LNCaP clone FGC (cell line): ENCODE measurements around the gene EMILIN2.

Source experiments
- DNase-seq: peaks from one replicate; pipeline ENCODE4 v3.0.0-alpha.2; 2011; ENCODE audit warnings: low read depth
- H3K4me3 ChIP-seq: 2 replicates; pipeline ENCODE4 v1.5.1; 2011; ENCODE audit warnings: mild to moderate bottlenecking, low read depth, low read length, control low read depth
- TF ChIP-seq, protein P1 (sequence below): IDR thresholded peaks from 2 replicates; pipeline ENCODE4 v1.5.1; 2012; ENCODE audit warnings: mild to moderate bottlenecking; ENCODE audit not compliant: control insufficient read depth, insufficient read depth; ENCODE audit errors: extremely low read depth

Gene EMILIN2

GRCh38 chr18:2927745-2928144 lies 80.9 kb downstream of the EMILIN2 start:
- no peak for DNase-seq
- TF ChIP-seq, protein P1, sequence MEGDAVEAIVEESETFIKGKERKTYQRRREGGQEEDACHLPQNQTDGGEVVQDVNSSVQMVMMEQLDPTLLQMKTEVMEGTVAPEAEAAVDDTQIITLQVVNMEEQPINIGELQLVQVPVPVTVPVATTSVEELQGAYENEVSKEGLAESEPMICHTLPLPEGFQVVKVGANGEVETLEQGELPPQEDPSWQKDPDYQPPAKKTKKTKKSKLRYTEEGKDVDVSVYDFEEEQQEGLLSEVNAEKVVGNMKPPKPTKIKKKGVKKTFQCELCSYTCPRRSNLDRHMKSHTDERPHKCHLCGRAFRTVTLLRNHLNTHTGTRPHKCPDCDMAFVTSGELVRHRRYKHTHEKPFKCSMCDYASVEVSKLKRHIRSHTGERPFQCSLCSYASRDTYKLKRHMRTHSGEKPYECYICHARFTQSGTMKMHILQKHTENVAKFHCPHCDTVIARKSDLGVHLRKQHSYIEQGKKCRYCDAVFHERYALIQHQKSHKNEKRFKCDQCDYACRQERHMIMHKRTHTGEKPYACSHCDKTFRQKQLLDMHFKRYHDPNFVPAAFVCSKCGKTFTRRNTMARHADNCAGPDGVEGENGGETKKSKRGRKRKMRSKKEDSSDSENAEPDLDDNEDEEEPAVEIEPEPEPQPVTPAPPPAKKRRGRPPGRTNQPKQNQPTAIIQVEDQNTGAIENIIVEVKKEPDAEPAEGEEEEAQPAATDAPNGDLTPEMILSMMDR, result no peak
- no peak overlapping the region for H3K4me3 ChIP-seq

DNA sequence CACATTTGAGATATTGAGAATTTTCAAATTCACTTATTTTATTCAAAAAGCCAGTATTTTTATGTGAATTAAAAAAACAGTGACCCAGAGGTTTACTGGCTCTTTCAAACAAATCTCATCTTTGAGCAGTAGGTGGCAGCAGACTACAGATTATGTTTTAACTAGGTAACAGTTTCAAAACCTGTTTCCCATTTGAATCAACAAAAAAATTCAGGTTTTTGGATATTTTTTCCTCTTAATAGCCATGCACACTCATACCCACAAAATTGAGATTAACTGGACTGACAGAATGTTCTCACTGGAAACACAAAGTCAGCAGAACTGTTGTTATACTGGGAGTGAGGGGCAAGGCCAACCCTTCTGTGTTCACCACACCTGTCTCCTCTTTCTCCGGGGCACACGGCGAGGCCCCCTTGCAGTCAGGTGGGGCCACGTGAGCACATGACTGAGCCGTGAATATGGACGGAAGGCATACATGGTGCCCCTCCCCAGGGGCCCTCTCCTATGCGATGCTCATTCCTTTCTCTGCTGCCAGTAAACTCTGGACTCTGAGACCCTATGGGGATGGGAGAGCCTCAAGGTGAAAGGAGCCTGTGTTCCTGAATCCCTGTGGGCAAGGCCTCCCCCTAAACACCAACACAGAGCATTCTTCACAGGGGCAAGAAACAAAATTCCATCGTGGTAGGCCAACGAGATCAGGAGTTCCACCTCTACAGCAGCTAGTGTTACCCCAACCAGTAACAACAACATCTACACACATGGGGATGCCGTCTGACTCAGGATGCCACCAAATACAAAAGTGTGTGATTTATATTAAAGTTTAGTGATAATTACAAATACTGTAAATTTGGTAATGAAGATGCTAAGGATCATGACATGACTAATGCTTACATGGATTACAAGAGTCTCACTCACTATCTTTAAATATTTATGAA lies 85.7 kb downstream of the EMILIN2 start:
- TF ChIP-seq, protein P1, result peak; percentile 63
- no peak overlapping the region for H3K4me3 ChIP-seq
- no peak for DNase-seq

GRCh38 chr18:2933995-2934394 lies 87.2 kb downstream of the EMILIN2 start:
- no peak for DNase-seq
- TF ChIP-seq, protein P1, result no peak

GRCh38 chr18:2935438-2936192 lies 88.8 kb downstream of the EMILIN2 start:
- H3K4me3 ChIP-seq, result no peak overlapping the region
- TF ChIP-seq, protein P1, result no peak
- no peak for DNase-seq

More at GRCh38 chr18:2933995-2934394, 87.2 kb downstream of the EMILIN2 start:
- no peak overlapping the region for H3K4me3 ChIP-seq

DNA sequence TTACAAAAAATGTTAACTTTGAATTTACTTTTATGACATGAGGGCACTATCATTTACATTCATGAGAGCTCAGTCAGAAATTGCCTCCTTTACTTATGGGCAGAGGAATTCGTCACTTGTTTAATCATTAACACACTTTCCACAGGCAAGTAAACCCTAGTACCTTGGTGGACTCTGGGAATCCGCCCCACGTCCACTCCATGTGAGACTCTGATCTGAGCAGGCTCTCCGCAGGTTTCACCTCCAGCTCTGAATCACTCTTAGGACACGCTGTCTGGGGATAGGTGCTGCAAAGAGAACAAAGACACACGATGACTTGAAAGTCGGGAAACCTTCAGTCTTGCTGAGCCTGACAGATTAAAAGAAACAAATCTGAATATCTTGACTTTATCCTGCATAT lies 92.5 kb downstream of the EMILIN2 start:
- no peak overlapping the region for H3K4me3 ChIP-seq
- TF ChIP-seq, protein P1, result no peak
- DNase-seq, result no peak

- peak; percentile 83 for DNase-seq
- TF ChIP-seq, protein P1, result peak; percentile 50
- H3K4me3 ChIP-seq, result no peak overlapping the region
These were observed 101.2 kb downstream of the EMILIN2 start for GRCh38 chr18:2948038-2948437.
